A549 (cell line): ENCODE data around the gene RAD51B. TPM values are rescaled to one million over a fixed set of nuclear protein-coding genes. Genes with fewer than 3 reads are reported as not detected.

ENCODE experiments used
- ATAC-seq, 2 experiments: fragments of 200-7000 bp in 1 of 2; fragments of >200 bp in 1 of 2; cut with Nextera tagmentation in 1 of 2; cut with Tn5 transposase in 1 of 2; 3 replicates each; pipeline versions ENCODE4 v1.8.0 to v1.9.1; 2018 to 2020; ENCODE audit warnings: mild to moderate bottlenecking in 1 of 2, moderate library complexity in 1 of 2
- CTCF ChIA-PET: fragments of 300-600 bp; sonication (Branson Sonifier 250); formaldehyde crosslinking; extraction: SDS; loops from one replicate; lab custom pipeline; 2021; ENCODE audit warnings: antibody characterized with exemption, inconsistent platforms; lab: Yijun Ruan, JAX
- POLR2A ChIA-PET: fragments of 350-600 bp; formaldehyde crosslinking; extraction: SDS; loops from one replicate; lab custom pipeline; 2021; ENCODE audit warnings: antibody characterized with exemption, inconsistent platforms; lab: Yijun Ruan, JAX
- DNase-seq, 2 experiments: peaks; one replicate each; pipeline versions ENCODE4 v3.0.0 to v3.0.0-alpha.2; 2011 to 2016; ENCODE audit warnings: low read depth in 1 of 2, low spot score in 1 of 2
- FAIRE-seq: peaks from 2 replicates; lab custom pipeline; 2011; peaks lifted over from hg19 to GRCh38; lab: Jason Lieb, UNC
- H3K27ac ChIP-seq, 2 experiments: fragments of >200 bp; sonication (Bioruptor Twin); formaldehyde crosslinking; 3 replicates each; pipeline ENCODE4 v1.5.1; 2016 to 2017
- H3K4me1 ChIP-seq: fragments of >200 bp; sonication (Bioruptor Twin); formaldehyde crosslinking; 3 replicates; pipeline ENCODE4 v1.6.1; 2016
- H3K4me2 ChIP-seq: fragments of >200 bp; sonication (Bioruptor Twin); formaldehyde crosslinking; 3 replicates; pipeline ENCODE4 v1.6.1; 2016
- H3K4me3 ChIP-seq: fragments of >200 bp; sonication (Bioruptor Twin); formaldehyde crosslinking; 3 replicates; pipeline ENCODE4 v1.5.1; 2016
- H3K9me3 ChIP-seq: fragments of >200 bp; sonication (Bioruptor Twin); formaldehyde crosslinking; 3 replicates; pipeline ENCODE4 v1.6.1; 2016
- CBX2 ChIP-seq: fragments of 200-600 bp; sonication (generic); IDR thresholded peaks from 2 replicates; pipeline ENCODE4 v1.6.1; 2016; ENCODE audit warnings: low read depth, mild to moderate bottlenecking, borderline replicate concordance
- EP300 ChIP-seq, 2 experiments: fragments of >200 bp; sonication (Bioruptor Twin); formaldehyde crosslinking; IDR thresholded peaks; 2 replicates in 1 of 2; 3 replicates in 1 of 2; pipeline ENCODE4 v1.6.1; 2016 to 2017
- FOSL2 ChIP-seq, 2 experiments: fragments of 450-650 bp in 1 of 2; fragments of >200 bp in 1 of 2; sonication (Bioruptor Twin) in 1 of 2; formaldehyde crosslinking; IDR thresholded peaks; 2 replicates each; pipeline versions ENCODE4 v1.5.0 to v1.6.1; 2016 to 2020; ENCODE audit warnings: mild to moderate bottlenecking in 1 of 2, moderate library complexity in 1 of 2
- HMGXB4 ChIP-seq: fragments of 250-450 bp; sonication (Bioruptor Pico); IDR thresholded peaks from 2 replicates; pipeline ENCODE4 v1.5.0; 2021; ENCODE audit warnings: mild to moderate bottlenecking, moderate library complexity, borderline replicate concordance
- HOXA7 ChIP-seq: fragments of 250-450 bp; sonication (Bioruptor Pico); IDR thresholded peaks from 2 replicates; pipeline ENCODE4 v1.5.0; 2020; ENCODE audit warnings: mild to moderate bottlenecking, moderate library complexity
- HOXB13 ChIP-seq: fragments of 250-450 bp; sonication (Bioruptor Pico); IDR thresholded peaks from 2 replicates; pipeline ENCODE4 v1.5.0; 2020; ENCODE audit warnings: low read depth, mild to moderate bottlenecking, moderate library complexity
- KDM5A ChIP-seq: fragments of 200-600 bp; sonication (generic); IDR thresholded peaks from 2 replicates; pipeline ENCODE4 v1.6.1; 2016; ENCODE audit warnings: antibody characterized with exemption, mild to moderate bottlenecking
- MAFK ChIP-seq: fragments of 450-650 bp; IDR thresholded peaks from 2 replicates; pipeline ENCODE4 v1.6.1; 2014; ENCODE audit not compliant: partially characterized antibody
- MAZ ChIP-seq: fragments of 150-350 bp; IDR thresholded peaks from 2 replicates; pipeline ENCODE4 v1.6.1; 2014; ENCODE audit warnings: antibody characterized with exemption, low read depth, low read length, borderline replicate concordance
- NR3C1 ChIP-seq: fragments of >200 bp; sonication (Bioruptor Twin); formaldehyde crosslinking; IDR thresholded peaks from 3 replicates; pipeline ENCODE4 v1.6.1; 2017
- PBX3 ChIP-seq: IDR thresholded peaks from 2 replicates; pipeline ENCODE4 v1.6.1; 2012
- POLR2A ChIP-seq: IDR thresholded peaks from 2 replicates; pipeline ENCODE4 v1.6.1; 2012; ENCODE audit warnings: mild to moderate bottlenecking, low read length
- RAD21 ChIP-seq, 2 experiments: fragments of >200 bp in 1 of 2; sonication (Bioruptor Twin) in 1 of 2; formaldehyde crosslinking in 1 of 2; IDR thresholded peaks in 1 of 2; conservative IDR thresholded peaks in 1 of 2; 2 replicates in 1 of 2; 3 replicates in 1 of 2; pipeline ENCODE4 v1.6.1; 2012 to 2018; ENCODE audit warnings: inconsistent platforms in 1 of 2
- RCOR1 ChIP-seq: fragments of 150-350 bp; IDR thresholded peaks from 2 replicates; pipeline ENCODE4 v1.6.1; 2014; ENCODE audit warnings: antibody characterized with exemption, low read length, low read depth
- SMC3 ChIP-seq: fragments of >200 bp; sonication (Bioruptor Twin); formaldehyde crosslinking; IDR thresholded peaks from 3 replicates; pipeline ENCODE4 v1.6.1; 2018; ENCODE audit warnings: inconsistent platforms
- TFCP2L1 ChIP-seq: fragments of 250-450 bp; sonication (Bioruptor Pico); IDR thresholded peaks from 2 replicates; pipeline ENCODE4 v1.5.0; 2021; ENCODE audit warnings: mild to moderate bottlenecking
- USF2 ChIP-seq: fragments of 450-650 bp; IDR thresholded peaks from 2 replicates; pipeline ENCODE4 v1.6.1; 2014; ENCODE audit warnings: antibody characterized with exemption
- ZC3H11A ChIP-seq: fragments of 450-650 bp; IDR thresholded peaks from 2 replicates; pipeline ENCODE4 v1.6.1; 2014; ENCODE audit warnings: antibody characterized with exemption, mild to moderate bottlenecking
- ZFP36 ChIP-seq: fragments of 450-650 bp; IDR thresholded peaks from 2 replicates; pipeline ENCODE4 v1.6.1; 2014; ENCODE audit warnings: borderline replicate concordance; ENCODE audit not compliant: partially characterized antibody
- ZSCAN20 ChIP-seq: fragments of 250-450 bp; sonication (Bioruptor Pico); IDR thresholded peaks from 2 replicates; pipeline ENCODE4 v1.8.0; 2022; ENCODE audit warnings: mild to moderate bottlenecking, moderate library complexity
- WGBS: methylation state at CpG from one replicate; pipeline ENCODE4 v1.1.6; 2017; ENCODE audit errors: missing lambda C conversion rate; 5-methylcytosine and 5-hydroxymethylcytosine counted together
- polyA plus RNA-seq, 4 experiments: library from polyadenylated mRNA; depleted of rRNA in 3 of 4; stranded (reverse); fragments of >200 nt; fragmentation: RNase III in 1 of 4; extraction: RNeasy Plus Mini Kit Qiagen cat#74134 plus additional on column Dnase treatment in 1 of 4; gene quantifications; 2 replicates in 3 of 4; 3 replicates in 1 of 4; pipeline ENCODE4 v1.2.3, GENCODE V29; 2011 to 2017
- TF ChIP-seq, protein P1 (sequence below): fragments of 200-600 bp; sonication (generic); IDR thresholded peaks from 2 replicates; pipeline ENCODE4 v1.6.1; 2016; ENCODE audit warnings: antibody characterized with exemption, mild to moderate bottlenecking, moderate library complexity
- TF ChIP-seq, protein P2 (sequence below): fragments of 250-450 bp; sonication (Bioruptor Pico); IDR thresholded peaks from 2 replicates; pipeline ENCODE4 v1.5.0; 2020; ENCODE audit warnings: low read depth, mild to moderate bottlenecking, moderate library complexity

The RAD51B gene
- polyA plus RNA-seq, 2 of the 4 experiments (the other 2 are of a cell fraction), result 7.2 to 10.8 TPM

GRCh38 chr14:68461086-68461485, 641.5 kb downstream of the RAD51B start (continued):
- TF ChIP-seq USF2 (no peak), EP300 (IDR thresholded peaks at IDR 0.05) (no peak), ZSCAN20 (CRISPR knock-in tag) (no peak)

DNA sequence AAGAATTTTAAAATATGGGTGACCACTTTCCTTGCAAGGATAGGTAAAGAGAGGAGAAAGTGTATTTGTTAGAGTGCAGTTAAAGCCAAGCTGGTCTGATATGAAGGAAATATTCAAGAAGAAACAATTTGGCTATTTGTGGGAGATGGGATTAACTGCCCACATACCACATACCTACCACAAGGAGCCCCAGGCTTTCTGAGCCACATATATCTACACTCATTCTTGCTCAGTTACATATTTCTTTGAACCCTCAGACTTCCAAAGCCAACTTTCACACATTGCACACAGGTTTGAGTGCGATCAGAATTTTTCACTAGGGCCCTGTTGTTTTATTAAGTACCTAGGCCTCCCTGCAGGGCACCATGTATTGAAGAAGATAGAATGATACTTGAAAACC, 643.1 kb downstream of the RAD51B start:
- POLR2A ChIA-PET, result interaction anchor here (1.3 kb wide), 1 partner anchor 323 kb away, joined by 3 read pairs; no protein-coding TSS in a partner anchor
- TF ChIP-seq, protein P1, sequence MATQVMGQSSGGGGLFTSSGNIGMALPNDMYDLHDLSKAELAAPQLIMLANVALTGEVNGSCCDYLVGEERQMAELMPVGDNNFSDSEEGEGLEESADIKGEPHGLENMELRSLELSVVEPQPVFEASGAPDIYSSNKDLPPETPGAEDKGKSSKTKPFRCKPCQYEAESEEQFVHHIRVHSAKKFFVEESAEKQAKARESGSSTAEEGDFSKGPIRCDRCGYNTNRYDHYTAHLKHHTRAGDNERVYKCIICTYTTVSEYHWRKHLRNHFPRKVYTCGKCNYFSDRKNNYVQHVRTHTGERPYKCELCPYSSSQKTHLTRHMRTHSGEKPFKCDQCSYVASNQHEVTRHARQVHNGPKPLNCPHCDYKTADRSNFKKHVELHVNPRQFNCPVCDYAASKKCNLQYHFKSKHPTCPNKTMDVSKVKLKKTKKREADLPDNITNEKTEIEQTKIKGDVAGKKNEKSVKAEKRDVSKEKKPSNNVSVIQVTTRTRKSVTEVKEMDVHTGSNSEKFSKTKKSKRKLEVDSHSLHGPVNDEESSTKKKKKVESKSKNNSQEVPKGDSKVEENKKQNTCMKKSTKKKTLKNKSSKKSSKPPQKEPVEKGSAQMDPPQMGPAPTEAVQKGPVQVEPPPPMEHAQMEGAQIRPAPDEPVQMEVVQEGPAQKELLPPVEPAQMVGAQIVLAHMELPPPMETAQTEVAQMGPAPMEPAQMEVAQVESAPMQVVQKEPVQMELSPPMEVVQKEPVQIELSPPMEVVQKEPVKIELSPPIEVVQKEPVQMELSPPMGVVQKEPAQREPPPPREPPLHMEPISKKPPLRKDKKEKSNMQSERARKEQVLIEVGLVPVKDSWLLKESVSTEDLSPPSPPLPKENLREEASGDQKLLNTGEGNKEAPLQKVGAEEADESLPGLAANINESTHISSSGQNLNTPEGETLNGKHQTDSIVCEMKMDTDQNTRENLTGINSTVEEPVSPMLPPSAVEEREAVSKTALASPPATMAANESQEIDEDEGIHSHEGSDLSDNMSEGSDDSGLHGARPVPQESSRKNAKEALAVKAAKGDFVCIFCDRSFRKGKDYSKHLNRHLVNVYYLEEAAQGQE, result no peak
- TF ChIP-seq FOSL2 (IDR thresholded peaks at IDR 0.05), result no peak
- TF ChIP-seq FOSL2 (CRISPR knock-in tag; IDR thresholded peaks at IDR 0.05), result no peak
- Histone ChIP-seq H3K9me3 (no peaks in the 10 kb centered on the region), H3K4me2 (peak overlapping the region; percentile 1; the same call in 1 of the 3 replicates), H3K4me1 (peaks cover 95% of the 10 kb centered on the region), H3K27ac (peak overlapping the region; percentile 95 to 100), H3K4me3 (no peak overlapping the region)
- DNase-seq (peak in 1 of 2 experiments; percentile 56), FAIRE-seq (no peak), ATAC-seq (no peak)
- WGBS, result 96% methylated on average over 1 of the region's 1 CpG
- CTCF ChIA-PET, result interaction anchor here (5.3 kb wide), 1 partner anchor 353 kb away, joined by 24 read pairs; no protein-coding TSS in a partner anchor

DNA sequence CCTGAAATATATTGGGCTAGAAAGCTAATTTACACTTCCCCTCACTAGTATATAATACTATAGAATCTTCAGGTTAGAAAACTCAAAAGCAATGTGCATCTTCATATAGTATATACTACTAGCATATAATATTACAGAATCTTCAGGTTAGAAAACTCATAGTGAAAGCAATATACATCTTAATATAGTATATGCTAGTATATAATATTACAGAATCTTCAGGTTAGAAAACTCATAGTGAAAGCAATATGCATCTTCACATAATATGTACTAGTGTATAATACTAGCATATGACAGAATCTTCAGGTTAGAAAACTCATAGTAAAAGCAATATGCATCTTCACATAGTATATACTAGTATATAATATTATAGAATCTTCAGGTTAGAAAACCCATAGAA, 643.7 kb downstream of the RAD51B start:
- FAIRE-seq (no peak), ATAC-seq (no peak), DNase-seq (no peak)
- Histone ChIP-seq H3K4me2 (peak overlapping the region; percentile 48; the same call in 2 of the 3 replicates), H3K4me3 (no peak overlapping the region), H3K9me3 (no peaks in the 10 kb centered on the region), H3K4me1 (peaks cover 95% of the 10 kb centered on the region), H3K27ac (peak overlapping the region; percentile 95 to 100)
- CTCF ChIA-PET, result no interaction called here
- POLR2A ChIA-PET, result no interaction called here
- TF ChIP-seq POLR2A (no peak), NR3C1 (no peak), MAZ (no peak)

DNA sequence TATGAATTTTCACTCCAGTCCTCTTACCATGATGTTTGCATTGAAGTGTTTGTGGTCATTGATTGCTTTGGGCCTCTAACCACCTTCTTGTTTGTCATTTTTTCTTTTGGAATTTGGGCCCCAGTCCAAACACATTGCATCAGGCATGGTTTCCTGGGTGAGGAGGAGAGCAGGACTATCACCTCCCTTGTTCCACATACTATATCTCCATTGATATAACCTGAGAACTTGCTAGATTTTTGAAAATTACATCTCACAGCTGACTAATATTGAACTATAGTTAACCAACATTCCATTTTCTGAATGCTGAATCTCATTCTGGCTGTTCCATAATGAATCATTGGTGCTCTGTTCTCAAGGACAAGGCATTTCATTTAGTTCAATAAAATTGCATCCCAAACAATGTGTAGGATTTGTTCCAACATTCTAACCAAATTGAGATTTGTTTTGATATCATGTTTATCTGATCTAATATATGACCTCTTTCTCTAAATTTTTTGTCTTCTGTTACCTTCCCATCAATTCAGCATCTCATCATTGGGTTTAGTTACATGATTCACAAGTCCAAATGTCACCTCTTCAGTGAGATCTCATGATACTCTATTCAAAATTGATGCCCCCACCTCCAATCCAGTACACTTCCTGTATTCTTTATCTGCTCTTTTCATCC, 644.3 kb downstream of the RAD51B start:
- Histone ChIP-seq H3K4me1 (peaks cover 96% of the 10 kb centered on the region), H3K4me3 (no peak overlapping the region), H3K4me2 (peak overlapping the region; percentile 48), H3K27ac (peak overlapping the region; percentile 93 to 100), H3K9me3 (no peaks in the 10 kb centered on the region)
- ChIA-PET CTCF (interaction anchor here (0.5 kb wide), 1 partner anchor 325 kb away, joined by 4 read pairs; no protein-coding TSS in a partner anchor), POLR2A (interaction anchor here (0.5 to 1.2 kb wide), 3 partner anchors 323 to 520 kb away, joined by 3 to 4 read pairs (median 4); partner anchors contain the start of gene ZFP36L1)
- ATAC-seq (no peak), FAIRE-seq (peak; percentile 81), DNase-seq (peak in 1 of 2 experiments; percentile 67)
- TF ChIP-seq PBX3 (no peak), RAD21 (conservative IDR thresholded peaks at IDR 0.05 in 1 of 2, IDR thresholded peaks at IDR 0.05 in 1 of 2) (no peak; a peak in 1 of 5 replicates), ZC3H11A (no peak), POLR2A (no peak), NR3C1 (no peak), HOXA7 (no peak), FOSL2 (IDR thresholded peaks at IDR 0.05) (no peak), FOSL2 (CRISPR knock-in tag; IDR thresholded peaks at IDR 0.05) (peak; percentile 44; the same call in 1 of the 2 replicates), TFCP2L1 (CRISPR knock-in tag) (no peak), KDM5A (no peak), HOXB13 (CRISPR knock-in tag) (no peak), MAFK (no peak), HMGXB4 (CRISPR knock-in tag) (no peak), ZFP36 (no peak), CBX2 (no peak), RCOR1 (no peak), SMC3 (peak; percentile 14; the same call in 2 of the 3 replicates)
- TF ChIP-seq, protein P2, sequence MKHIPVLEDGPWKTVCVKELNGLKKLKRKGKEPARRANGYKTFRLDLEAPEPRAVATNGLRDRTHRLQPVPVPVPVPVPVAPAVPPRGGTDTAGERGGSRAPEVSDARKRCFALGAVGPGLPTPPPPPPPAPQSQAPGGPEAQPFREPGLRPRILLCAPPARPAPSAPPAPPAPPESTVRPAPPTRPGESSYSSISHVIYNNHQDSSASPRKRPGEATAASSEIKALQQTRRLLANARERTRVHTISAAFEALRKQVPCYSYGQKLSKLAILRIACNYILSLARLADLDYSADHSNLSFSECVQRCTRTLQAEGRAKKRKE (CRISPR knock-in tag), result no peak
